ENCODE measurements around the gene HK2. TPM values are rescaled to one million over a fixed set of nuclear protein-coding genes. Genes with fewer than 3 reads are reported as not detected.

HK2 gene
- total RNA-seq, 6 experiments from 2014 or later: 0.48 to 23.0 (median 0.87) TPM

- intact Hi-C loops (cut with DNase I): no loop called here
- H3K4me3 ChIP-seq: no peak overlapping the region
- DNase-seq (no peak), ATAC-seq (no peak)
- TF ChIP-seq, protein P1, sequence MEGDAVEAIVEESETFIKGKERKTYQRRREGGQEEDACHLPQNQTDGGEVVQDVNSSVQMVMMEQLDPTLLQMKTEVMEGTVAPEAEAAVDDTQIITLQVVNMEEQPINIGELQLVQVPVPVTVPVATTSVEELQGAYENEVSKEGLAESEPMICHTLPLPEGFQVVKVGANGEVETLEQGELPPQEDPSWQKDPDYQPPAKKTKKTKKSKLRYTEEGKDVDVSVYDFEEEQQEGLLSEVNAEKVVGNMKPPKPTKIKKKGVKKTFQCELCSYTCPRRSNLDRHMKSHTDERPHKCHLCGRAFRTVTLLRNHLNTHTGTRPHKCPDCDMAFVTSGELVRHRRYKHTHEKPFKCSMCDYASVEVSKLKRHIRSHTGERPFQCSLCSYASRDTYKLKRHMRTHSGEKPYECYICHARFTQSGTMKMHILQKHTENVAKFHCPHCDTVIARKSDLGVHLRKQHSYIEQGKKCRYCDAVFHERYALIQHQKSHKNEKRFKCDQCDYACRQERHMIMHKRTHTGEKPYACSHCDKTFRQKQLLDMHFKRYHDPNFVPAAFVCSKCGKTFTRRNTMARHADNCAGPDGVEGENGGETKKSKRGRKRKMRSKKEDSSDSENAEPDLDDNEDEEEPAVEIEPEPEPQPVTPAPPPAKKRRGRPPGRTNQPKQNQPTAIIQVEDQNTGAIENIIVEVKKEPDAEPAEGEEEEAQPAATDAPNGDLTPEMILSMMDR (IDR thresholded peaks at IDR 0.05): no peak
- TF ChIP-seq POLR2A (IDR thresholded peaks at IDR 0.05): no peak
- no peak overlapping the region for H3K27ac ChIP-seq
- H3K27me3 ChIP-seq: no peaks in the 10 kb centered on the region
- H3K4me1 ChIP-seq: no peaks in the 10 kb centered on the region
- no peaks in the 10 kb centered on the region for H3K9me3 ChIP-seq
- WGBS (ENCODE audit: insufficient coverage, low coverage, low lambda C conversion rate, missing lambda C conversion rate): 59% methylated on average over 4 of the region's 4 CpGs
- no peaks in the 10 kb centered on the region for H3K36me3 ChIP-seq
These were observed 104.3 kb downstream of the HK2 start for GRCh38 chr2:74938264-74938663.

GRCh38 chr2:74939919-74940812 lies 106.2 kb downstream of the HK2 start:
- Histone ChIP-seq H3K4me1 (no peaks in the 10 kb centered on the region), H3K9me3 (no peaks in the 10 kb centered on the region), H3K4me3 (no peak overlapping the region), H3K27ac (no peak overlapping the region), H3K36me3 (no peaks in the 10 kb centered on the region), H3K27me3 (no peaks in the 10 kb centered on the region)
- intact Hi-C loops (cut with DNase I): no loop called here
- TF ChIP-seq POLR2A (IDR thresholded peaks at IDR 0.05): no peak
- TF ChIP-seq, protein P1 (IDR thresholded peaks at IDR 0.05): no peak
- WGBS (ENCODE audit: insufficient coverage, low coverage, low lambda C conversion rate, missing lambda C conversion rate): 89% methylated on average over 7 of the region's 7 CpGs
- no peak for DNase-seq
- ATAC-seq: no peak

GRCh38 chr2:74941284-74941683 lies 107.4 kb downstream of the HK2 start:
- intact Hi-C loops (cut with DNase I): no loop called here
- H3K9me3 ChIP-seq: no peaks in the 10 kb centered on the region
- ATAC-seq: no peak
- TF ChIP-seq, protein P1 (IDR thresholded peaks at IDR 0.05): no peak
- TF ChIP-seq POLR2A (IDR thresholded peaks at IDR 0.05): no peak
- no peaks in the 10 kb centered on the region for H3K27me3 ChIP-seq
- no peak overlapping the region for H3K27ac ChIP-seq
- no peak overlapping the region for H3K4me3 ChIP-seq
- no peaks in the 10 kb centered on the region for H3K4me1 ChIP-seq
- no peaks in the 10 kb centered on the region for H3K36me3 ChIP-seq
- 91% methylated on average over 3 of the region's 3 CpGs for WGBS (ENCODE audit: insufficient coverage, low coverage, low lambda C conversion rate, missing lambda C conversion rate)
- no peak for DNase-seq

DNA sequence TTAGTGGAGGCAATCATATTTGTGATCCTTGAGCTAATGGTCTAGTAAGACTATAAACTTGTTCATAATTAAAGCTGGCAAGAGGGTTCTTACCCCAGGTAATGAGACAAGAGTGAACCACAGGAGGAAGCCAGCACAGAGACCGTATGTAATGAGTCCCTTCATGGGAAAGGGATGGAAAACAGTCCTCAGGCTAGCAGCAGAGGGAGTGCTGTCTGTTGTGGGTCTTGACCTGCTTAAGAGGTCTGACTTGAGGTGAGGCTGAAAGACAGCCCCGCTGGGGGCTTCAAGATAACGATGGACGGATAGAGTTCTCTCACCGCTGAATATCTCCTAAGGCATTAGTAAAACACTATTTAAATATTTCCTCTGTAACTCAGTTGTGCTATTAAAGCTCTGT lies 108.3 kb downstream of the HK2 start:
- 68% methylated on average over 5 of the region's 5 CpGs for WGBS (ENCODE audit: insufficient coverage, low coverage, low lambda C conversion rate, missing lambda C conversion rate)
- intact Hi-C loops (cut with DNase I): no loop called here

More for the DNA sequence above, 108.3 kb downstream of the HK2 start:
- no peaks in the 10 kb centered on the region for H3K27me3 ChIP-seq
- H3K27ac ChIP-seq: no peak overlapping the region
- TF ChIP-seq, protein P1 (IDR thresholded peaks at IDR 0.05): no peak
- no peak for TF ChIP-seq POLR2A (IDR thresholded peaks at IDR 0.05)
- ATAC-seq: no peak
- no peak for DNase-seq
- H3K4me1 ChIP-seq: no peaks in the 10 kb centered on the region
- no peak overlapping the region for H3K4me3 ChIP-seq
- no peaks in the 10 kb centered on the region for H3K9me3 ChIP-seq
- no peaks in the 10 kb centered on the region for H3K36me3 ChIP-seq

Other genes with a start within 250 kb of the HK2 start
- not detected for gene M1AP, start 185.8 kb upstream of the HK2 start, total RNA-seq
- gene SEMA4F, start 179.9 kb upstream of the HK2 start, total RNA-seq: 1 to 10 TPM; 1.1 to 2.3 (median 1.6) TPM
- gene POLE4, start 124.5 kb downstream of the HK2 start, total RNA-seq: 10 to 100 TPM in 5 of 6 experiments, 1 to 10 TPM in 1; 9.8 to 31.4 (median 25.7) TPM

Data from right lobe of liver (tissue), 6 donors.